Mesodermal cell (in vitro differentiated cells): ENCODE measurements around the gene A4GNT.

ENCODE experiments used
- H3K27ac ChIP-seq: 2 replicates; pipeline ENCODE4 v1.7.0; 2013; ENCODE audit warnings: mild to moderate bottlenecking, low read depth, low read length, moderate library complexity; ENCODE audit not compliant: severe bottlenecking
- H3K36me3 ChIP-seq: 2 replicates; pipeline ENCODE4 v1.7.1; 2013; ENCODE audit warnings: mild to moderate bottlenecking, low read length, moderate library complexity; ENCODE audit not compliant: control insufficient read depth, insufficient read depth
- H3K4me1 ChIP-seq: one replicate; pipeline ENCODE4 v1.7.1; 2013; ENCODE audit warnings: mild to moderate bottlenecking, low read length; ENCODE audit not compliant: insufficient read depth, control insufficient read depth, poor library complexity, severe bottlenecking
- H3K4me3 ChIP-seq: 2 replicates; pipeline ENCODE4 v1.7.0; 2013; ENCODE audit warnings: low read length, control low read depth, mild to moderate bottlenecking; ENCODE audit not compliant: insufficient read depth, poor library complexity, severe bottlenecking; ENCODE audit errors: extremely low read depth
- H3K9me3 ChIP-seq: 2 replicates; pipeline ENCODE4 v1.7.1; 2013; ENCODE audit warnings: mild to moderate bottlenecking, low read length, moderate library complexity; ENCODE audit not compliant: control insufficient read depth
- WGBS, 2 experiments: methylation state at CpG; one replicate each; pipeline ENCODE4 v1.1.5; 2013; ENCODE audit warnings: missing lambda C conversion rate in 2 of 2; ENCODE audit not compliant: insufficient coverage in 2 of 2; 5-methylcytosine and 5-hydroxymethylcytosine counted together

The A4GNT gene

GRCh38 chr3:138139691-138140090, 7.5 kb upstream of the A4GNT start:
- no peaks in the 10 kb centered on the region for H3K9me3 ChIP-seq
- H3K4me3 ChIP-seq, result no peak overlapping the region
- peaks cover 16% of the 10 kb centered on the region for H3K4me1 ChIP-seq
- no CpG with 5 or more reads among the region's 2 CpGs for WGBS, 2 experiments
- H3K36me3 ChIP-seq, result no peaks in the 10 kb centered on the region
- H3K27ac ChIP-seq, result no peak overlapping the region

DNA sequence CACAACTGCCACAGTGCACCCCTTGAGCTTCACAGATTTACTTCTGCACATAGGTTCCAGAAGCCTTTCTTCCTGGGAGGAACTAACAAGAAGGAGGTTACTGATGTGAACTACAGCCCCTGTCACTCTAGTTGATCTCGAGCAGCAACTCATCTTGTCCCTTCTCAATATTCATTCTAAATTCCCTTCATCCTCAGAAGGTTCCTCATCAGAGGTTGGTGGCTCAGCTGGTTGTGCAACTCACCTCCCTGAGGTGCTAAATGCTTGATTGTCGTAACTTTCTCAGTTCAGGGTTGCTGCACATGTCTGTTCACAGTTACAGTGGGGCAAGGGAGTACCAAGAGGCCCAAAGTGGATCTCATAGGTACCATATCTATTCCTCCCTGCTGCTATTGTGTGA, 5.7 kb upstream of the A4GNT start:
- 83 to 93% methylated on average over 1 to 2 of the region's 2 CpGs for WGBS, 2 experiments
- Histone ChIP-seq H3K36me3 (no peaks in the 10 kb centered on the region), H3K4me3 (no peak overlapping the region), H3K4me1 (peaks cover 16% of the 10 kb centered on the region), H3K27ac (no peak overlapping the region), H3K9me3 (no peaks in the 10 kb centered on the region)

DNA sequence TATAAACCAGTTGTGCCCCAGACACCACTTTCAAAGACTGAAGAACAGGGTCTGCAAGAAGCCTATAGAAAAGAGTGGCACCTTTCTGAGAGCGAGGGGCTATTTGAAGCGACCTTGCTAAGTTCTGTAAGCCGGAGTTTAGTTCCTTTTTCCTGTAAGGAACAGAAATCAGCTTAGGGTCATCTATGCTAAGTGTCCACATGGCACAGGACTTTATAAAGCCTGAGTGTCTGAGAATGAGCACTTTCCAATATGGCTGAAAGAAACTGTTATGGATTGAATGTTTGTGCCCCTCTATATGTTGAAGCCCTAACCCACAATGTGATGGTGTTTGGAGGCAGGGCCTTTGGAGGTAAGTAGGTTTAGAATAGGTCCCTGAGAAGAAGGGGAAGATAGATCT, 4.0 kb upstream of the A4GNT start:
- Histone ChIP-seq H3K36me3 (no peaks in the 10 kb centered on the region), H3K27ac (peak overlapping the region; percentile 16), H3K9me3 (no peaks in the 10 kb centered on the region), H3K4me1 (peaks cover 13% of the 10 kb centered on the region), H3K4me3 (no peak overlapping the region)
- 96 to 98% methylated on average over 3 of the region's 3 CpGs for WGBS, 2 experiments

DNA sequence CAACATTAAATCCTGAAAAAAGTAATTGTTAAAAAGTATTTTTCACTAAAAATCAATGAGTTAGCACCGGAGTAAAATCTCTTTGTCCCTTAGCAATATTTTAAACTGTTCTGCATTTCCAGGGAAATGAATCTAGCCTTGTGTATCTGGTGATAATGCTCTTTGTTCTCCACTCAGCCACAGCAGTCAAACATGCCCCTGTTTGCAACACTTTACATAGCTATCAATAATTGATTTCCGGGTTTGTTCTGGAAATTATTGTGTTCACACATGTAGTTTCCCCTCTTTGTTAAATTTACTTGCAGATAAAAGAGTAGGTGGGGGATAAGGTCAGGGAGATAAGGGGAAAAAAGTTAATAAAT, 3.6 kb upstream of the A4GNT start:
- H3K4me1 ChIP-seq, result peaks cover 9% of the 10 kb centered on the region
- H3K4me3 ChIP-seq, result no peak overlapping the region
- H3K36me3 ChIP-seq, result no peaks in the 10 kb centered on the region
- H3K27ac ChIP-seq, result peak overlapping the region; percentile 16
- WGBS, 2 experiments, result no CpG with 5 or more reads among the region's 2 CpGs
- no peaks in the 10 kb centered on the region for H3K9me3 ChIP-seq

- no peaks in the 10 kb centered on the region for H3K9me3 ChIP-seq
- peak overlapping the region; percentile 47 for H3K27ac ChIP-seq
- 100% methylated on average over 1 of the region's 3 CpGs; no CpG with 5 or more reads in 1 of the 2 experiments for WGBS, 2 experiments
- H3K36me3 ChIP-seq, result no peaks in the 10 kb centered on the region
- H3K4me1 ChIP-seq, result peaks cover 4% of the 10 kb centered on the region
- H3K4me3 ChIP-seq, result no peak overlapping the region
These were observed 3.1 kb upstream of the A4GNT start for GRCh38 chr3:138135146-138135832.

- Histone ChIP-seq H3K36me3 (no peaks in the 10 kb centered on the region), H3K4me1 (no peaks in the 10 kb centered on the region), H3K4me3 (no peak overlapping the region), H3K27ac (no peak overlapping the region), H3K9me3 (peaks cover 5% of the 10 kb centered on the region)
- 92% methylated on average over 1 of the region's 1 CpG; no CpG with 5 or more reads in 1 of the 2 experiments for WGBS, 2 experiments
These were observed 4.4 kb downstream of the A4GNT start for GRCh38 chr3:138127636-138128365.

DNA sequence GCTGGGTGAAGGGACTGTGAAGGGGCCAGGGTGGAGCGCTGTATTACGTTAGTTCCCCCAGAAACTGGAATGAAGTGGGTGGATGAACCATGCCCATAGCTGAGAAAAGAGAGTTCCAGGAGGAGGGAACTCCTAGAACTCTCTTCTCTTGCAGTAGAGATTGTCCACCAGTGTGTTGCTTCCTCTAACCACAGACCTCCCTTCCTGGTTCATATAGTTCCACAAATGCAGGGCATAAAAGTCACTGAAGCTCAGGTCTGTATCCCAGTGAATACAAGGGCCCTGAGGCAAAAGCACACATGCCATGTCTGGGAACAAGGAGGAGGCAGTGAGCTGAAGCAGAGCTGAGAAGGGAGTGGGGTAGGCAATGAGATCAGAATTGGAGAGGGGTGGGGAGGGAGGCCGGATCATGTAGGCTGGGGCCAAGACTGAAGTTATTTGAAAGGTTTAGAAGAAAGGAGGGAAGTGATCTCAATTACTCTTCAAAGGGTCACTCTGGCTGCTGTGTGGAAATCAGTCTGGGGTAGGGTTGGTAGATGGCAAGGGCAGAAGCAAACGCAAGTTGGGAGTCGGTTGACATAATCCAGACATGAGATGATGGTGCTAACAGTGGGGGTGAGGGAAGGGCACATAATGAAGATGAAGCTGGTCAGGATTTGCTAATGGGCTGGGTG, 6.5 kb downstream of the A4GNT start:
- no peaks in the 10 kb centered on the region for H3K36me3 ChIP-seq
- 66 to 71% methylated on average over 5 of the region's 5 CpGs for WGBS, 2 experiments
- peak overlapping the region; percentile 83 for H3K27ac ChIP-seq
- H3K4me1 ChIP-seq, result no peaks in the 10 kb centered on the region
- no peak overlapping the region for H3K4me3 ChIP-seq
- peaks cover 5% of the 10 kb centered on the region for H3K9me3 ChIP-seq

DNA sequence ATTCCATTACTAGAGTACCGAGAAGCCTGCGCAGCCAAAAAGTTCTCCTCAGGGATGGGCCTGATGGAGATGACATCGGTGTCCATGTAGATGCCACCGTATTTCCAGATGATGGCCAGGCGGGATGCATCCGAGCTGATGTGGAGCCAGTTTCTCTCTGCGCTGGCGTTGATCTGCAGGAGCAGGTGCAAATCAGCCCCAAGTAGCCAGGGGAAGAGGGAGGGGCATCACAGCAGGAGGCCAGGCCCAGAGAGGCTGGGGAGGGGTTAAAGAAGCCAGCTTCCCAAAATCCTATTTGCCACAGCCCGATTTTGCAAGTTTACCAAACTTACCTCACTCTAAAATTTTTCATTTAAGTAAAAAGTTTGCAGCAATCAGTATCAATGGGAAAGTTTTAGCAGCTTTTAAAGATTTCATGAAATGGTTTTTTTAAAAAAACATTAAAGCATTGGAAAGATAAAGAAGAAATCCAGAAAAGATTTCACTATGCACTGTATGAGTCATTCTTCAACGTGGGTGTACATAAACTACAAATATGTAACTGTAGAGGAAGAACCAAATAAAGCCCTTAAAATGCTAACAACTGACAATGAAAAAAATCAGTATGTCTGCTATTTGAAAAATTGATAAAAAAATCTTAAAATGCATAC, 7.4 kb downstream of the A4GNT start:
- WGBS, 2 experiments, result 91% methylated on average over 8 of the region's 10 CpGs
- Histone ChIP-seq H3K4me3 (no peak overlapping the region), H3K36me3 (no peaks in the 10 kb centered on the region), H3K4me1 (no peaks in the 10 kb centered on the region), H3K27ac (peak overlapping the region; percentile 83), H3K9me3 (peaks cover 5% of the 10 kb centered on the region)

DNA sequence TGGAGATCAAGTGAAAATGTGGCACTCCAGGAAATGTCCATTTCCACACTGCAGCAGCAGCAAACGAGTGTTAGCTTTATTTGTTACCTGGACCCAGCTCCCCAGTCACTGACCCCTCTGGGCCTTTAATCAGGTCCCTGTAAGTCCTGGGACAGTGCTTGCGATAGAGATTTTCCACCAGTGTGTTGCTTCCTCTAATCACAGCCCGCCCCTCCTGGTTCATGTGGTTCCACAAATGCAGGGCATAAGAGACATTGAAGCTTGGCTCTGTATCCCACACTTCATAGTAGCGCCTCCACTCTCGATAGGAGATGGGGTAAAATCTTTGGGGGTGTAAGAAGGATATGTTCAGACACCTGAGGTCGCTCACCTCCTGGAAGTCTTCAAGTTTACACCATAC, 8.0 kb downstream of the A4GNT start:
- 83 to 86% methylated on average over 1 to 3 of the region's 6 CpGs for WGBS, 2 experiments
- Histone ChIP-seq H3K27ac (no peak overlapping the region), H3K9me3 (peaks cover 5% of the 10 kb centered on the region), H3K4me3 (no peak overlapping the region), H3K36me3 (no peaks in the 10 kb centered on the region), H3K4me1 (no peaks in the 10 kb centered on the region)

DNA sequence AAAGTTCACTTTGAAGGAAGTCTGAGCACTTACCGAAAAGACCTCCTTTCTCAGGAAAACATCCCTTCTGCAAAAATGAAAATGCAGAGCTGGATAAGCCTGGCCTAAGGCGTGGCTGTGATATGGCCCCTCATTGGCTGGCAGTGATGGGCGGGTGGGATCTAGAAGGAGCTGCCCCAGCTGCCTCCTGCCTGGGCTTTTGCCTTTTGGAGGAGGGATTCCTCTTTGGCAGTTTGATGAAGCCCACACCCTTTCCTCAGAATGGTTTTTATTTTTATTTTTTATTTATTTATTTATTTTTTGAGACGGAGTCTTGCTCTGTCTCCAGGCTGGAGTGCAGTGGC, 12.8 kb downstream of the A4GNT start:
- Histone ChIP-seq H3K4me3 (no peak overlapping the region), H3K9me3 (peaks cover 9% of the 10 kb centered on the region), H3K4me1 (peaks cover 8% of the 10 kb centered on the region), H3K27ac (no peak overlapping the region), H3K36me3 (no peaks in the 10 kb centered on the region)
- WGBS, 2 experiments, result 71 to 83% methylated on average over 1 to 2 of the region's 4 CpGs
